ENCODE results near the gene NEK11.
A peak's percentile ranks its signal among the peaks of the same experiment; 100 is the strongest.
"Not testable (repeated sequence)": the region's sequence is repeated elsewhere in the genome, so short reads cannot be mapped to it uniquely, and the experiment has no call there.

NEK11 gene

DNA sequence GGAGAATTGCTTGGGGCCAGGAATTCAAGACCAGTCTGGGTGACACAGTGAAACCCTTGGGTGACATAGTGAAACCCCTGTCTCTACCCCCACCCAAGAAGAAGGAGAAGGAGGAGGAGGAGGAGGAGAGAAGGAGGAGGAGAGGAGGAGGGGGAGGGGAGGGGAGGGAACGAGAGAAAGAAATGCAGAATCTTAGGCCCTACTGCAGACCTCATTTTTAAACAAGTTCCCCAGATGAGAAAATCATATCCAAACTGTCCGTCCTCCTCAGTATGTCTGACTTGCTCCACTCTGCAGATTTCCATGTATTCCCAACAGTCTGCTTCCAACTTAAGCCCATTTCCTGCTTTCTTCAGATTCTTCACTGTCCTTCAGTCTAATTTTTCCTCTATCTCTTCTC, 291.0 kb downstream of the NEK11 start:
- no peak for DNase-seq

DNA sequence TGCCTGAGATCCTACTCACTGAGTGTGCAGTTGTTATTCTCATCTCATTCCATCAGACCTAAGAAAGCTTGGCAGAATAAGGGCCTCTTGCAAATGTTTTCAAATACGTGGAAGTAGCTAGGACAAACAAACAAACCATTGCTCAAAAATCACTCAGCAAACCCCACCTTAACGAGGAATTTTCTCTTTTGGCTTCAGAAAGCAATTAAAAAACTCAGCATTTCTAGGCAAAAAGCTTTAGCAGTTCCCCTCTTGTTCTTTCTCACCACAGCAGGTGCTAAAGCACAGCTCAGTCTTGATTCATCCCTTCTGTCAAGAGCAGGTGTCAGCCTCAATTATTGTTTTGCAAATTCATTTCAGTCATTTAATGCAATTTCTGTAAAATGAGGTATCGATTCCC, 296.3 kb downstream of the NEK11 start:
- DNase-seq = no peak

DNA sequence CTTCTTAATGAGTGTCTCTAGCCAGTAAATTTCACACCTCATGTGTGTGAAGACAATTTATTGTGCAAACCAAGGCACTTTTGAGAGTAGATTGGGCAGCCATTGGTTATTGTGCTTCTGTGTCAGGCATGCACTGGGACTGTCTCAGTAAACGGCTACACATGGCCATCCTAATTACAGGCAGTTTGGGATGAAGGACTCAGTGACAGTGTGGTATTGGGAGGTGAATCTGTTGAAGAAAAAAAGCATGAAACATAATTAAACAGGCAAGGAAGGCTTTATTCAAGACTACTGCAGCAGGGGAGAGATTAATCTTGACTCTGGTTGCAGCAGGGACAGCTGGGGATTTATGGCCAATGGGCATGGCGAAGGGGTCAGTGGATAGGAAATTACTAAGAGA, 297.1 kb downstream of the NEK11 start:
- peak; percentile 12 for DNase-seq

DNA sequence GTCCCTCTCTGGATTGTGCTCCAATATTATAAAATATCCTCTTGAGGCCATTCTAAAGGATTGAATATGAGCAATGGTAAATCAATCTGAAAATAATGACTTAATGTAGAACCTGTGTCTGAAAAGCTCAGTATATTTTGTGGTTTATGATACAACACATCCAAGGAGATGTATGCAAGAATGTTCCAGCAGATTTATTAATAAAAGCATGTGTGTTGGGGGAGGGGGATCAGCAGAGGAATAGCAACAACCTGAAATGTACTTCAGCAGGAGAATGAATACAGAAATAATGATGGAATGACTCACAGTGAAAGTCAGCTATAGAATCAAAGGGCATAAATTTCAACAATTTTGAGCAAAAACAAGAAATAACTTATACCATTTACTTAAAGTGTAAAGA, 298.2 kb downstream of the NEK11 start:
- DNase-seq = no peak

DNA sequence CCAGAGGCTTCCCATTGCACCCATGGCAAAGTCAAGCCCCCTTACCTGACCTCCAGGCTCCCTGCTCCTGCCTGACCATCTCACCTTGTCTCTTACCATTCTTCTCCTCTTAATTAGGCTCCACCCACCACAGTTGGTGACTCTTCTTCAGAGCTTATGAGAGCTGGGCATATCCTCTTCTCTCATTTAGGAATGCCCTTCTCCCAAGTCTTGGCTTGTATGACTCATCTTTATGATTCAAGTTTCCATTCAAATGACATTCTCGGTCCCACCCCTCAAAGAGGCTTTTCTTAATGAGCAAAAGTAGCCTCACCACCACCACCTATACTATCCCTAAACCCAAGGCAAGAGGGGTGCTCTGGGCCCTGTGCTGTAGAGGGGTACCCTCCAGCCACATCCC, 299.6 kb downstream of the NEK11 start:
- DNase-seq = no peak

DNA sequence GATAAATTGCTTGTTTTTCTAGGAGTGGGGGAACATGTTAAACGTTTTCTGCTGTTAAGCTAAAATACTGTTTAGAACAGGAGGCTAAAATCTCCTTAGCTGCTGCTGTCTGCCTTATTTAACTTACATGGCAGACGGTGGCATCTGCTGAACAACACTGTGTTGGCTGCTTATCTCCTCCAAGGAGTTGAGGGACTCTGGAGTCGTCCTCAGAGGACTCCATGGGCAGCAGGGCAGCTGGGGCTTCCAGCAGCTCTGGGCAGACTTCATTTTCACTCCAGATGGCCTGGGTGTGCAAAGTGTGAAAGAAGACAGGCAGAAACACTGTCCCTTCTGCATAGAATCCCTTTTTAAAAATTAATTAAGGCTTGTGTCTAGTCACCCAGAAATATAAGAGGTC, 302.0 kb downstream of the NEK11 start:
- peak; percentile 86 for DNase-seq

DNA sequence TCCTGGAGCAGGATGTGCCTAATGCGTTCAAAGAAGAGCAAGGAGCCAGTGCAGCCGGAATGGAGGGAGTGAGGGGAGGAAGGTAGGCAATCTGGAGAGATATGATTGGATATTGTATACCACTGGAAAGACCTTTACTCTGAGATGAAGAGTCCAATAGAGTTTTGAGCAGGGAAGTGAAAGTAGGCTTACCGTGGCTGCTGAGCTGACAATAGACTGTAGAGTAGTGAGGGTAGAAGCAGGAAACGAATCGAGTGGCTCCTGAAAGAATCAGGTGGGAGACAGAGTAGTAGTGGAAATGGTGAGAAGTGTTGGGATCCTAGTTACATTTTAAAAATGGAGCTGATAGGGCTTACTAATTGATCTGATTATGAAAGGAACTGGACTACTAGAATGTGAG, 303.1 kb downstream of the NEK11 start:
- DNase-seq = no peak

DNA sequence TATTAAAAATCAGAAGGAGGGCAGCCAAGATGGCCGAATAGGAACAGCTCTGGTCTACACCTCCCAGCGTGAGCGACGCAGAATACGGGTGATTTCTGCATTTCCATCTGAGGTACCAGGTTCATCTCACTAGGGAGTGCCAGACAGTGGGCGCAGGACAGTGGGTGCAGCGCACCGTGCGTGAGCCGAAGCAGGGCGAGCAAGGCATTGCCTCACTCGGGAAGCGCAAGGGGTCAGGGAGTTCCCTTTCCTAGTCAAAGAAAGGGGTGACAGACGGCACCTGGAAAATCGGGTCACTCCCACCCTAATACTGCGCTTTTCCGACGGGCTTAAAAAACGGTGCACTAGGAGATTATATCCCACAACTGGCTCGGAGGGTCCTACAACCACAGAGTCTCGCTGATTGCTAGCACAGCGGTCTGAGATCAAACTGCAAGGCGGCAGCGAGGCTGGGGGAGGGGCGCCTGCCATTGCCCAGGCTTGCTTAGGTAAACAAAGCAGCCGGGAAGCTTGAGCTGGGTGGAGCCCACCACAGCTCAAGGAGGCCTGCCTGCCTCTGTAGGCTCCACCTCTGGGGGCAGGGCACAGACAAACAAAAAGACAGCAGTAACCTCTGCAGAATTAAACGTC, 304.9 kb downstream of the NEK11 start:
- not testable (repeated sequence) for DNase-seq

DNA sequence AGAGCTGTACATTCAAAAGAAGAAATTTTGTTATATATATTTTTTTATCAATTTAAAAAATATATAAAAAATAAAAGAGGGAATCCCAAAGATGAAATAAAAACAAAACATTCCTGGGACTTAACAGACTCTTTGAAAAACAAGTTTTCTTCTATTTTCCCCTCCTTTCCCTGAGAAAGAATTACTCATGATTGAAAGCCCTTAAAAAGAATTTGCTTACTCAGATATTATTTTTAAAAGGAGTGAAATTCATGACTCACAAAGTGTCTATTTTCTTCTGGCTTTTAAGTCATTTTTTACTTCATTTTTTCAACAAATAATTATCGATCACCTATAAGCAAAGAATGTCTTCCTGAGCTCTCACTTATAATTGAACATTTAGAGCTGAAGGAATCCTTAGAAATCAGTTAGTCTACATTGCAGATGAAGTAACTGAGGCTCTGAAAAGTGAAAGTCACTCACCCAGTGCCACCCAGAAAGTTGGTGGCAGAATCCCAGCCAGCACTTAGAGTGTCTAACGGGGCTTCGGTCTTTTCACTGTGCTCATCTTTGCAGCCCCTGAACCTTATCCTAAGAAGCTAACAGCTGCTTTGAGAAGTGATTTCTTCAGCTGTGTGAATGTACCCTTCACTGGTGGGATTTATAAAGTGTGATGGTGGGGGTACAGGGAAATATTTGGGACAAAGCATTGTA, 312.4 kb downstream of the NEK11 start:
- no peak for DNase-seq

DNA sequence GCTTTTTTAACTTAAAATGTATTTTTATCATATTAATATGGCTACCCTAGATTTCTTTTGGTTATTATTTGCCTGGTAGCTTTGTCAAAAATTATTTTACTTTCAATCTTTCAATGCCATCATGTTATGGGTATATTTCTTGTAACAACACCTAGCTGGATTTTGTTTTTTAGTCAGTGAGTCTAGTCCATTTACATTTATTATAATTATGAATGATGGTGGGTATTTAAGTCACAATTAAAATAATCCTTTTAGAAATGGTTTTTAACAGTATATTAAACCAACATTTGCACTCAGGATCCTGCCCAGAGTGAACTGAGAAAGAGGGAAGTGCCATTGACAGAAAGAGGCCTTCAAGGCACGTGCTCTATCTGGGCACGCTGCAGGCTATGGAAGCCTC, 315.1 kb downstream of the NEK11 start:
- no peak for DNase-seq

DNA sequence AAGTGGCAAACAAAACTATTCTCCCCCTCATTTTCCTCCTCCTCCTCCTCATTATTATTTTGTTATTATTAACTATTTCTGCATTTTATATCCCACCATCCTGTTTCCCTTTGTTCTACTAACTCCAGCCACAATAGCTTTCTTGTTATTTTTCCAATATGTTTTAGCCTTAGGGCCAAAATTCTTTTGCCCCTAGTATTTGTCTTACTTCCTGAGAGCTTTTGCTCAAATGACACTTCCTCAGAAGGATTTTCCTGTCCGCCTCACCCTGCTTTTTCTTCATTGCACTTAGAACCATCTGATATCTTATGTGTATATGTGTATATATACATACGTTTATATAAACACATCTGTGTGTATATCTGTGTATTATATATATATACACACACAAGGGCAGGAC, 322.2 kb downstream of the NEK11 start:
- no peak for DNase-seq

DNA sequence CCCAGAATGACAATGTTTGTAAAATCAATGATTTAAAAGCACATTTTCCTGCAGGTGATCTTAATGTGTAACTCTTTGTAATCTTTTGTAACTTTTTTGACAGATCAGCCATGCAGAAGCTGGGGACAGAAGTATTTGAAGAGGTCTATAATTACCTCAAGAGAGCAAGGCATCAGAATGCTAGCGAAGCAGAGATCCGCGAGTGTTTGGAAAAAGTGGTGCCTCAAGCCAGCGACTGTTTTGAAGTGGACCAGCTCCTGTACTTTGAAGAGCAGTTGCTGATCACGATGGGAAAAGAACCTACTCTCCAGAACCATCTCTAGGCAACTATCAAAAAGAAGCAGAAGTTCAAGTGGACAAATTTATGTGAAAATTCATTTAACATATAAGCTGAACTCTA, 322.8 kb downstream of the NEK11 start:
- DNase-seq = no peak

DNA sequence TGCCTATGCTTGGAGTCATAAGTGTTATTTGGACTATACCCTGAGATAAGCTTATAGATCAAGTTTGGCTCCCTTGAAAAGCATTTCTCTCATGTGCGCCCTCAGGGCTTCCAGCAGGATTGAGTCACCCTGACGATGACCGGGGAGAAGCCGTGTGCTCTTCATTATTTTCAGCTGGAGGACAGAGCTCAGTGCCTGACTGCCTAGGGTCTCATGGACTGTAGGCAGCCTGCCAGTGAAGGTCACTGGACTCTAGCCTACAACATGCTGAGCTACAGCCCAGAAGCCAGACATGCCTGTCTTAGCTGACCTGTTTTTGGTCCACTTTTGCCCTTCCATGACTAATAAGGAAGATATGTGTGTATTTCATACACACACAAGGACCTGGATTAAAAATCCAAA, 323.3 kb downstream of the NEK11 start:
- no peak for DNase-seq

DNA sequence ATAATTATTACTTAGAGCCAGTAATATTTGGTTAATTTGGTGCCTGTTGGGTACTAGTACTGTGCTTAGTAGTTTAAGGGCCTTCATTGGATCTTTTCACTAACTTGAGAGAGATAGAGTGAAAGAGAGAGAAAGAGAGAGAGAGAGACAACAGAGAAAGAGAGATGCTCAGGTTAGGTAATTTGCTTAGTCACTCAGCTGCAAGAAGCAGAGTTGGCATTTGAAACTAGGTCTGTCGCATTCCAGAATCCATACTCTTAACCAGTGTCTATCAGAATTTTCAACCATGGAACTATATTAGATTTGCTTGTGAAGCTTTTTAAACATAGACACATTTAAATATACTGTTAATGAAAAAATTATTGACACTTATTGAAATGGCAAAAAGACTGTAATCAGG, 323.8 kb downstream of the NEK11 start:
- DNase-seq = no peak

DNA sequence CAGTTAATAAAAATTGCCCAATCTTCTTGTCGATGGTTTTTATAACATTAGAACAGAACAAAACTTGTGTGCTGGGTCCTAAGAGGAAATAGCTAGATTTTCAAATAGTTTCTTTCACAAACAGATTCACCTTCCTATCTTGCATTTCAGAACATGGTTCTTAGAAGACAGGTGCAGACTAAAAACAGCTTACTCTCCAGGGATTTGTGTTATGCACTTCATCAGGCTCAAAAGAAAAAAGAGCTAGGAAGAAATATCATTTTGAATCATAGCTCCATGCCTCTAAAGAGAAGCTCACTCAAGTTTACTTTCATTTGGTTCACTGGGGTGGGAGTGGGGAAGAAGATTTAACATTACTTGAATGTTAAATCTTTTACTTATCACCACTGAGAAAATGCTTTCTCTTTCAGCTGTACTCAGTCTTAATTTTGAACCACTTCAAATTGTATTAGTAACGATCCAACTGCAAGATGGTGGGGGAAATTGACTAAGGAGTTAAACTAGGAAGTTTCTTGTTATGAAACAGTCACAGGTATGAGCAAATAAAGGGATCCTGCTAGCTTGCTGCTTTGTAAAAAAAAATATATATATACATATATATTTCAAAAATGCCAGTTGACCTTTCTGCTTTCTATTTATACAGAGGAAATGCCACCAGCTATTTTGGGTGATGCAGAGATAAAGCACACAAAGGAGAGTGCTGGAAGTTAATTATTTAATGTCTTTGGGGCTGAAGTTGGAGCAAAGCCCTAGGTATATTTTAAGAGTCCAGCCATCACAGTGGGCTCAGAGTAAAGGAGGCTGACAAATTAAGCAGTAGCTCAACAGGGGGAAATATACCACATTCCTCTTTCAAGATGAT, 326.6 kb downstream of the NEK11 start:
- no peak for DNase-seq

DNA sequence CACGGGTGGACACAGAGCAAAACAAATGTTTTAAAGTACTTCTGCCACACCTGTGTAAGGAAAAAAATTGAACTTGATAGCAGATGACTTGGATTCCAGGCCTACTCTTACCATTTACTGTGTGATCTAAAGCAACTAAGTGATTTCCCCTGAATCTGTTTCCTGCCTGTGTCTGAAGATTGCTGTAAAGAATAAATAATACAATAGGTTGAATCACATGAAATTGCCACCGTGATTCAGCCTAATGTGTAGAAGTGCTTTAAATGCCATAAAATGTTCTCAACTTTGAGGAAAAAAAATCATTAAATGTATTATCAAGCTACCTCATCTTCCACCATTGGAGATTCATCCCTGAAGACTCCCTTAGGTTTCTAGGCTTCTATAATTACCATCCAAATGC, 327.3 kb downstream of the NEK11 start:
- DNase-seq = no peak

DNA sequence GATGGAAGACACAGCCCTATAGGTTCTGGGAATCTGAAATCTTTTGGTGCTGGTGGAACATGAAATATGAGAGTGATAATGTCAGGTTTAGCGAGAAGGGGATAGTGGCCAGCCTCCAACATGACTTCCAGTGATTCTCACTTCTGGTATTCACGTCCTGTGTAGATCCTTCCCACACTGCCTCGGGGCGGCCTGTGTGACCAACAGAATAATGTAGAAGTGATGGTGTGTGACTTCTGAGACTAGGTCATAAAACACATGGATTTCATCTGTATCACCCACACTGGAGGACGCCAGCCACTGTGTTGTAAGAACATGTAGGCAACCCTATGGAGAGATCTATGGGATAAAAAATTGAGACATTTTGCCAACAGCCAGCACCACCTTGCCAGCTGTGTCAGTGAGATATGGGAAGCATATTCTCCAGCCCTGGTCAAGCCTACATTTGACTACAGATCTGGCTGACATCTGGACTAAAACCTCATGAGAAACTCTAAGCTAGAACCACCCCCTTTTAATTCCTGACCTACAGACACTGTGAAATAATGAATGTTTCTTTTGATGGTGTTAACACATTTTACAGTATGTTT, 329.4 kb downstream of the NEK11 start:
- DNase-seq = no peak

DNA sequence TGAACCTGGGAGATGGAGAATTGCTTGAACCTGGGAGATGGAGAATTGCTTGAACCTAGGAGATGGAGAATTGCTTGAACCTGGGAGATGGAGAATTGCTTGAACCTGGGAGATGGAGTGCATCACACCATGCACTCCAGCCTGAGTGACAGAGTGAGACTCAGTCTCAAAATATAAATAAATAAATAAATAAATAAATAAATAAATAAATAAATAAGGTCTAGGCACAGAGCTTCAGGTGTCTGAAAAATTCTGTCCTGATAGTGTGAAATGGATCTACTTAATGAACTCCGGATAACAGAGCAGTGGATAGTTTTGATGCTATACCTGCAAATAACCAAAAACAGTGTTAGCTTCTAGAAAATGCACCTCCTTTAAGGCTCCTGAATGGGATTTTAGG, 330.6 kb downstream of the NEK11 start:
- no peak for DNase-seq

DNA sequence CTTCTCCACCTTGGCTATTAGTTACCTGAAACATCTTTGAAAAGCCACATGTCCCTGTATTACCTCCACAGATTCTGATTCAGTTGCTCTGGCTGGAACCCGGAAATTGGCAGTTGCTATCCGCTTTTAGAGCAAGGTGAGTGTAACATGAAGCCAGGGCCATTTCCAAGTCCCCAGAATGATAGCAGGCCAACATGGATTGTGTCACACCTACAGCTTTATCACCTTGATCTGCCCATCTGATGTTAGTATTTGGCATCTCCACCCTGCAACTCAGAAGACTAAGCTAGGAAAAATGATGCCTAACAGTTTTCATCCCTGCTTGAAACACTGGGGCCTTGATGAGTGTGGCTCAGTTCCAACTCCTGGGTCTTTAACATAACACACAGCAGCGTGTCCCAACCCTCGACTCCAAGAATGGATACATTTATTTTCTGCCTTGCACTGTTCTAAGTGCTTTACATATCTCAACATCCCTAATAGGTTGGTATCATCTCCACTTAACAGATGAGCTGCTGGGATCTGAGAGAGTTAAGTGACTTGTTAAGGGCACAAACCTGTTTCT, 333.6 kb downstream of the NEK11 start:
- no peak for DNase-seq

DNA sequence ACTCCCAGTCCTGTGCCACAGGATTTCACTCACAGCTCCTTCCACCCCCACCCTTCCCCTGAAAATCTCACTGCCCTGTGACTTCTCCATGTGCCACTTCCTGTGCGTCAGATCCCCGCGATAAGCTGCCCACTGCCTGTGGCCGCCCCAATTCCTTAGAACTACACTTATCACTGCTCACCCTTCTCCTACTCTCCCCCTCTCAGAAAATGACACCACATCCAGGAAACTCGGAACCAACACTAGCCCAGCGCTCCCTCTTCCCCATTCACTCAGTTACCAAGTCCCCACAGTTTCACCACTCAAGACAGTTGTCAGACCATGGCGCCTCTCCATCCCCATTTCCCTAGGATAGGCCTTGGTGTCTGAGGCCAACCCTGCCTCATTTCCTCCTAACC, 334.4 kb downstream of the NEK11 start:
- DNase-seq = not testable (repeated sequence)

DNA sequence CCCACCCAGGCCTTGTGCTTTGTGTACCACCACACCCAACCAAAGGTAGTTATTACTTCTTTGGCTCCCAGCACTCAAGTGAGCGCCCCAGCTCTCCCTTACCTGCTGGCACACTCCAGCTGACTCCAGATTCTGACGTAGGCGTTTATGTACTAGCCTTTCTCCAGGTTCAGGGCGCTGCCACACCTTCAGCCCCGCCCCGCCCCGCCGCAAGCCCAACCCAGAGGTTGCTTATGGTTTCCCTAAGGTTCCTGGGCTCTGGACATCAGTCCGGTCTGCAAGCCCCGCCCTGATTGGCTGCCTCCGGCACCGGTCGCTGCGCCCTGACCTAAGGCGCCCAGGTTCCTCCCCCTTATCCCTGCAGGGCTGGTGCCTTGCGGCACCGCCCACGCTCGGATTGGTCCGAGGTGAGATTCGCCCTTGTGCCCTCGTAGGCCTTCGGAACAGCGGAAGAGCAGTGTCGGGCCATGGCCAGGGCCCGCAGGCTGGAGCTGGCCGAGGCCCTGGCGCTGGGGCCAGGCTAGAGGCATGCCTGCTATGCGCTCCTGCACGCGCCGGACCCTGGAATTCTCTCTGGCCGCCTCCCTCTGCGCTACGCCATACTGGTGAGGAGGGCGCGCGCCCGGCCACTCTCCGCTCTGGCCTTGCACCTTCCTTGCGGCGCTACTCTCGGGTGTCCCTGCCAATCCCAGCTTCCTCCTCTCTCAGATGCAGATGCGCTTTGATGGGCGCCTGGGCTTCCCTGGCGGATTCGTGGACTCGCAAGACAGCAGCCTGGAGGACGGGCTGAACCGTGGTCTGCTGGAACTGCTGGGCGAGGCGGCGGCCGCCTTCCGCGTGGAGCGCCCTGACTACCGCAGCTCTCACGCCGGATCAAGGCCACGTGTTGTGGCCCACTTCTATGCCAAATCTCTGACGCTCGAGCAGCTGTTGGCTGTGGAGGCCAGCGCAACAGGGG, 335.1 kb downstream of the NEK11 start:
- no peak for DNase-seq

DNA sequence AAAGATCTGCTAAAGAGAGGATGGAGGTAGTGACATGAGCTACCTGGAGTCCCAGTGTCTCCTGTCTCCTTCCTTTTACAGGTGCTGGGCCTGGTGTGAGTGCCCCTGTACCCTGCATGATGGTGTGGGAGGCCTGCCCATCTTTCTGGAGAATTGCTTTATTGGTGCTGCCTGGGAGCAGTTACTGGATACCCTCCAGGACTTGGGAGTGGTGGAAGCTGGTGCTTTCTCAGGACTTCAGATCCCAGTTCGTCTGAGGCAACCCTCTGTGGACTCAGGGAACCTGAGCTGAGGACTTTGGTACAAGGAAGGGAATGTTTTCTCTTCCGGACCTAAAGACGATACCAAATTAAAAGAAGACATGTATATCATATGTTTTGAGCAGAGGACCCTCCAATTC, 336.6 kb downstream of the NEK11 start:
- DNase-seq = no peak

All from NCI-H82 (cell line).